Ishikawa (cell line): Measurements from ENCODE around the gene ANGPT4.

ENCODE experiments used
- CEBPB ChIP-seq: IDR thresholded peaks from 2 replicates; pipeline ENCODE4 v1.6.1; 2012
- CREB1 ChIP-seq: IDR thresholded peaks from 2 replicates; pipeline ENCODE4 v1.6.1; 2012; ENCODE audit warnings: low read depth
- EGR1 ChIP-seq: IDR thresholded peaks from 2 replicates; pipeline ENCODE4 v1.6.1; 2012
- EP300 ChIP-seq: IDR thresholded peaks from 2 replicates; pipeline ENCODE4 v1.6.1; 2012; ENCODE audit warnings: borderline replicate concordance
- FOXM1 ChIP-seq: IDR thresholded peaks from 2 replicates; pipeline ENCODE4 v1.6.1; 2012; ENCODE audit warnings: low read depth, borderline replicate concordance
- NFIC ChIP-seq: IDR thresholded peaks from 2 replicates; pipeline ENCODE4 v1.6.1; 2012
- RAD21 ChIP-seq: IDR thresholded peaks from 2 replicates; pipeline ENCODE4 v1.6.1; 2012; ENCODE audit warnings: low read depth
- YY1 ChIP-seq: IDR thresholded peaks from 2 replicates; pipeline ENCODE4 v1.6.1; 2012; ENCODE audit warnings: low read depth
- TF ChIP-seq, protein P1 (sequence below): IDR thresholded peaks from 2 replicates; pipeline ENCODE4 v1.6.1; 2012
- TF ChIP-seq, protein P2 (sequence below): IDR thresholded peaks from 2 replicates; pipeline ENCODE4 v1.6.1; 2012; ENCODE audit warnings: low read depth, mild to moderate bottlenecking

DNA sequence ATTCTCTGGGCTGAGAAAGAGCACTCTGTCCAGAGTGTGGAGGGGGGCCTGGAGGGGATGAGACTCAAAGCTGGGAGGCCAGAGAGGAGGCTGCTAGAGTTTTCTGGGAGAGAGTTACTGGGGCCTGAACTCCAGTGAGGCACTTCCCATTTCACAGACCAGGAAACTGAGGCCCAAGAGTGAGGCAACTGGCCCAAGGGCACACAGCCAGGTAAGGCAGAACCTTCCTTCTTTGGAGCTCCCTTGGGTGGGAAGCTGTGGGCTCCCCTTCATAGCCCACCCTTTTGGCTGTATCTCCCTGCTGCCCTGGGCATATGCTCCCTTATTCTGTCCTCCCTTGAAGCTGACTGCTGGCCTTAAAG lies 34.4 kb downstream of the ANGPT4 start:
- TF ChIP-seq YY1 (no peak), RAD21 (no peak), FOXM1 (no peak), EP300 (no peak), CREB1 (no peak), NFIC (no peak), CEBPB (no peak), EGR1 (no peak)
- TF ChIP-seq, protein P1, sequence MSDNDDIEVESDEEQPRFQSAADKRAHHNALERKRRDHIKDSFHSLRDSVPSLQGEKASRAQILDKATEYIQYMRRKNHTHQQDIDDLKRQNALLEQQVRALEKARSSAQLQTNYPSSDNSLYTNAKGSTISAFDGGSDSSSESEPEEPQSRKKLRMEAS, result no peak
- TF ChIP-seq, protein P2, sequence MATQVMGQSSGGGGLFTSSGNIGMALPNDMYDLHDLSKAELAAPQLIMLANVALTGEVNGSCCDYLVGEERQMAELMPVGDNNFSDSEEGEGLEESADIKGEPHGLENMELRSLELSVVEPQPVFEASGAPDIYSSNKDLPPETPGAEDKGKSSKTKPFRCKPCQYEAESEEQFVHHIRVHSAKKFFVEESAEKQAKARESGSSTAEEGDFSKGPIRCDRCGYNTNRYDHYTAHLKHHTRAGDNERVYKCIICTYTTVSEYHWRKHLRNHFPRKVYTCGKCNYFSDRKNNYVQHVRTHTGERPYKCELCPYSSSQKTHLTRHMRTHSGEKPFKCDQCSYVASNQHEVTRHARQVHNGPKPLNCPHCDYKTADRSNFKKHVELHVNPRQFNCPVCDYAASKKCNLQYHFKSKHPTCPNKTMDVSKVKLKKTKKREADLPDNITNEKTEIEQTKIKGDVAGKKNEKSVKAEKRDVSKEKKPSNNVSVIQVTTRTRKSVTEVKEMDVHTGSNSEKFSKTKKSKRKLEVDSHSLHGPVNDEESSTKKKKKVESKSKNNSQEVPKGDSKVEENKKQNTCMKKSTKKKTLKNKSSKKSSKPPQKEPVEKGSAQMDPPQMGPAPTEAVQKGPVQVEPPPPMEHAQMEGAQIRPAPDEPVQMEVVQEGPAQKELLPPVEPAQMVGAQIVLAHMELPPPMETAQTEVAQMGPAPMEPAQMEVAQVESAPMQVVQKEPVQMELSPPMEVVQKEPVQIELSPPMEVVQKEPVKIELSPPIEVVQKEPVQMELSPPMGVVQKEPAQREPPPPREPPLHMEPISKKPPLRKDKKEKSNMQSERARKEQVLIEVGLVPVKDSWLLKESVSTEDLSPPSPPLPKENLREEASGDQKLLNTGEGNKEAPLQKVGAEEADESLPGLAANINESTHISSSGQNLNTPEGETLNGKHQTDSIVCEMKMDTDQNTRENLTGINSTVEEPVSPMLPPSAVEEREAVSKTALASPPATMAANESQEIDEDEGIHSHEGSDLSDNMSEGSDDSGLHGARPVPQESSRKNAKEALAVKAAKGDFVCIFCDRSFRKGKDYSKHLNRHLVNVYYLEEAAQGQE, result no peak
